Naive B cell (primary cell): ENCODE measurements around the gene CAMSAP1. TPM values are rescaled to one million over a fixed set of nuclear protein-coding genes. Genes with fewer than 3 reads are reported as not detected.

Source experiments
- ATAC-seq, 2 donors: fragments of 150-1000 bp; cut with Tn5 transposase; 2 replicates each; pipeline ENCODE4 v1.10.0; 2021; ENCODE audit warnings: low read depth in 2 of 2, mild to moderate bottlenecking in 2 of 2, moderate library complexity in 2 of 2
- DNase-seq: peaks from one replicate; pipeline ENCODE4 v3.0.0; 2022
- H3K27ac Mint-ChIP-seq, 6 donors: one replicate each; pipeline ENCODE4 v1.8.0; 2020 to 2022; ENCODE audit warnings: mild to moderate bottlenecking in 6 of 6, mixed read lengths in 6 of 6, moderate library complexity in 5 of 6, inconsistent platforms in 2 of 6
- H3K27me3 Mint-ChIP-seq, 3 donors: one replicate each; pipeline ENCODE4 v1.8.0; 2021 to 2022; ENCODE audit warnings: mixed read lengths in 3 of 3, mild to moderate bottlenecking in 1 of 3
- H3K36me3 Mint-ChIP-seq, 2 donors: one replicate each; pipeline ENCODE4 v1.8.0; 2020 to 2022; ENCODE audit warnings: mixed read lengths in 2 of 2, inconsistent platforms in 1 of 2, mild to moderate bottlenecking in 1 of 2
- H3K4me1 Mint-ChIP-seq, 3 donors: one replicate each; pipeline ENCODE4 v1.8.0; 2020 to 2022; ENCODE audit warnings: mixed read lengths in 3 of 3, inconsistent platforms in 1 of 3, mild to moderate bottlenecking in 1 of 3, moderate library complexity in 1 of 3
- H3K4me3 Mint-ChIP-seq, 8 donors: one replicate each; pipeline ENCODE4 v1.8.0; 2020 to 2022; ENCODE audit warnings: mild to moderate bottlenecking in 8 of 8, mixed read lengths in 8 of 8, moderate library complexity in 8 of 8, inconsistent platforms in 2 of 8
- H3K9me3 Mint-ChIP-seq, 7 donors: one replicate each; pipeline ENCODE4 v1.8.0; 2020 to 2022; ENCODE audit warnings: mixed read lengths in 7 of 7, mild to moderate bottlenecking in 5 of 7, inconsistent platforms in 2 of 7, moderate library complexity in 1 of 7
- polyA plus RNA-seq, 6 donors: library from polyadenylated mRNA; unstranded; fragments of 300-500 nt; fragmentation: Illumina TruSeq; gene quantifications; one replicate each; pipeline ENCODE4 v1.2.3, GENCODE V29; 2021; ENCODE audit warnings: low read depth in 6 of 6

The CAMSAP1 gene
- polyA plus RNA-seq, 6 donors from 2014 or later: 0.95 to 3.5 (median 2.0) TPM; not detected in 1

DNA sequence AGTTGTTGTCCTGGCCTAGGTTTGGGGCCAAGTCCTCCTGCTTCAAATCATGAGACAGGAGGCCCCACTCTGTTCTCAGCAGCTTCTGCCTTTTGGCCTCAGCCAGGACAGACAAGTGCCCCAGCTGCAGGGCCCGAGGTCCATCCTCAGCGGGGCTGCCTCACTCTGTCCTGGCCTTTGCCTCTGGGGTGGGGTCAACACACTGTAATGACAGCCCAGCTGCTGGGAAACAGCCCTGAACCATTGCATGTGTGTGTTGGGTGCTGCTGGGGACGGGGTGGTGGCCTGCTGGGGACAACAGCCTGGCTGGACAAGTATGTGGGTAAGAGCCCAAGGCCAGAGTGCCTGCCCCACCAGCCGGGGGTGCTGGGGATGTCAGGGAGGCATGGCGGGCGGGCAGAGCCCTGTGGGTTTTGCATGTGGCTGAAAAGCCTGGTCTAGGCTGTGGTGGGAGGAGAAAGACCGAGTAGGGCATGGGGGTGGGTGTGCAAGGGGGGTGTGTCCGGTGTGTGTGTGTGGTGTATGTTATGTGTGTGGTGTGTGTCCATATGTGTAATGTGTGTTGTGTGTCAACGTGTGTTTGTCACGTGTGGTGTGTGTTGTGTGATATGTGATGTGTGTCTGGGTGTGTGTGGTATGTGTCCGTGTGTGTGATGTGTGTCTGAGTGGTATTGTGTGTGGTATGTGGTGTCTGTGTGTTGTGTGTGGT lies 133.7 kb downstream of the CAMSAP1 start:
- H3K4me1 Mint-ChIP-seq: no peaks in the 10 kb centered on the region

DNA sequence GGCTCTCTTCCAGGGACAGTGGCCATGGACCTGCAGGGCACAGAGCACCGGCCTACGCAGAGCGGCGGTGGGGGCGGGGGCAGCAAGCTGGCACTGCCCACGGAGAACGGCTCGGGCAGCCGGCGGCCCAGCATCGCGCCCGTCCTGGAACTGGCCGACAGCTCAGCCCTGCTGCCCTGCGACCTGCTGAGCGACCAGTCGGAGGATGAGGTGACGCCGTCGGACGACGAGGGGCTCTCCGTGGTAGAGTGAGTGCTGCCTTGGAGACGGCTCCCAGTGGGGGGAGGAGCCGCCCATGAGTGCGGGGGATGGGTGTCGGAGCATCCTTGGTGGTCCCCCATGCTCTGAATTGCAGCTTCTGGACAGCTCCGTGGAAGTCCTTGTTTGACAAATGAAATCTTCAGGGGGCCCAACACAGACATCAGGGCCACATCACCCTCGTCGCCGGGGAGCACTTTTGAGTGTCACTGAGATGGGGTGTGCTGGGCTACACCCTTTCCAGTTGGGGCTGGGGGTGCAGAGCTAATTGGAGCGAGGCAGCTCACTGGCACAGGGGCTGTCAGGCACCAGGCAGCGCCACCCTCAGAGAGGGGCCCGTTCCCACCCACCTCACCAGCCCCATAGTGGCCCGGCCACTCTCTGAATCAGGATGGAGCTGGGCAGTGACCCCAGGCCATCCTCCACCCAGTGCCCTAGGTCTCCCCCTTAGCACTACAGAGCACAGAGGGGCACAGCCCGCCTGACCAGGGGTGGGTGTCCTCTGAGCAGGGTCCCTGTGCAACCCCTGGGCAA lies 134.4 kb downstream of the CAMSAP1 start:
- Mint-ChIP-seq H3K27ac (no peak overlapping the region), H3K9me3 (peaks cover 0 to 2% (median 0%) of the 10 kb centered on the region in 7 donors), H3K36me3 (no peaks in the 10 kb centered on the region), H3K27me3 (peaks cover 0 to 6% (median 0%) of the 10 kb centered on the region in 3 donors), H3K4me1 (no peaks in the 10 kb centered on the region), H3K4me3 (no peak overlapping the region)
- DNase-seq: no peak
- ATAC-seq: no peak

More for the DNA sequence above, 133.7 kb downstream of the CAMSAP1 start:
- Mint-ChIP-seq H3K27me3 (peaks cover 0 to 6% (median 0%) of the 10 kb centered on the region in 3 donors), H3K27ac (no peak overlapping the region), H3K4me3 (no peak overlapping the region), H3K9me3 (peaks cover 0 to 2% (median 0%) of the 10 kb centered on the region in 7 donors), H3K36me3 (no peaks in the 10 kb centered on the region)
- ATAC-seq: no peak
- DNase-seq: no peak

DNA sequence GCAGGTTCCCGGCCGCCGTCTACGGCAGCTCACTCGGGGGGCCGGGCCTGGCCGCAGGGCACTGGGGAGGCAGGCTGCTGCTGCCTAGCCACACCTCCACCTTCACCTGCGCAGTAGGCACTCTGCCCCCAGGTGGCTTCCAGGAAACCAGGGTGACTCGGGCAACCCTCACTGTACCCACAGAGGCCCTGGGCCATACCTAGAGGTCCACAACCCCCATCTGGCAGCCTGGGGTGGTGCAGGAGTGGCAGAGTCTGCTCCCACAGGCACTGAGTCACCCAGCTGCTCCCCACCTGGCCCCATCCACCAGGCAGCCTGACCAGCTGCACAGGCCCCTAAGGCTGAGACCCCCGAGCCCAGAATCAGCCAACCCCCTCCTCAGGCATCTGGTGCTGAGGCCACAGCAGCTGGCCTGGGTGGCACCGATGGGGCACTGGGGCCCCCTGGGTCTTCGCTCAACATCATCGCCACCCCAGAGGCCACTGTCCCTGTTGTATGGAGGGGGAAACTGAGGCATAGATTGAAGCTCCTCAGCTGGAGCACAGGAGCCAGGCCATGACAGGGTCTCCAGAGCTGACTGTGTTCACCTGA lies 135.2 kb downstream of the CAMSAP1 start:
- peaks cover 0 to 6% (median 0%) of the 10 kb centered on the region in 3 donors for H3K27me3 Mint-ChIP-seq
- DNase-seq: no peak
- H3K9me3 Mint-ChIP-seq: peaks cover 0 to 2% (median 0%) of the 10 kb centered on the region in 7 donors
- no peaks in the 10 kb centered on the region for H3K4me1 Mint-ChIP-seq
- ATAC-seq: no peak
- H3K4me3 Mint-ChIP-seq: peak overlapping the region in 1 of 8 donors; percentile 56
- H3K27ac Mint-ChIP-seq: no peak overlapping the region
- H3K36me3 Mint-ChIP-seq: no peaks in the 10 kb centered on the region

- Mint-ChIP-seq H3K27ac (no peak overlapping the region), H3K27me3 (peaks cover 0 to 6% (median 0%) of the 10 kb centered on the region in 3 donors), H3K9me3 (peaks cover 0 to 2% (median 1%) of the 10 kb centered on the region in 7 donors), H3K4me1 (no peaks in the 10 kb centered on the region), H3K36me3 (no peaks in the 10 kb centered on the region), H3K4me3 (no peak overlapping the region)
- DNase-seq (no peak), ATAC-seq (no peak)
Measured at GRCh38 chr9:135771401-135772051, 135.8 kb downstream of the CAMSAP1 start.

- Mint-ChIP-seq H3K4me3 (no peak overlapping the region), H3K27me3 (peaks cover 0 to 6% (median 0%) of the 10 kb centered on the region in 3 donors), H3K9me3 (peaks cover 0 to 10% (median 9%) of the 10 kb centered on the region in 7 donors), H3K4me1 (no peaks in the 10 kb centered on the region), H3K36me3 (no peaks in the 10 kb centered on the region), H3K27ac (no peak overlapping the region)
- DNase-seq (no peak), ATAC-seq (no peak)
Measured at GRCh38 chr9:135770771-135771170, 136.6 kb downstream of the CAMSAP1 start.

GRCh38 chr9:135770203-135770535 lies 137.2 kb downstream of the CAMSAP1 start:
- Mint-ChIP-seq H3K9me3 (peaks cover 0 to 12% (median 10%) of the 10 kb centered on the region in 7 donors), H3K27ac (no peak overlapping the region), H3K4me1 (no peaks in the 10 kb centered on the region), H3K36me3 (no peaks in the 10 kb centered on the region), H3K27me3 (peaks cover 0 to 6% (median 0%) of the 10 kb centered on the region in 3 donors), H3K4me3 (no peak overlapping the region)
- DNase-seq (no peak), ATAC-seq (no peak)

DNA sequence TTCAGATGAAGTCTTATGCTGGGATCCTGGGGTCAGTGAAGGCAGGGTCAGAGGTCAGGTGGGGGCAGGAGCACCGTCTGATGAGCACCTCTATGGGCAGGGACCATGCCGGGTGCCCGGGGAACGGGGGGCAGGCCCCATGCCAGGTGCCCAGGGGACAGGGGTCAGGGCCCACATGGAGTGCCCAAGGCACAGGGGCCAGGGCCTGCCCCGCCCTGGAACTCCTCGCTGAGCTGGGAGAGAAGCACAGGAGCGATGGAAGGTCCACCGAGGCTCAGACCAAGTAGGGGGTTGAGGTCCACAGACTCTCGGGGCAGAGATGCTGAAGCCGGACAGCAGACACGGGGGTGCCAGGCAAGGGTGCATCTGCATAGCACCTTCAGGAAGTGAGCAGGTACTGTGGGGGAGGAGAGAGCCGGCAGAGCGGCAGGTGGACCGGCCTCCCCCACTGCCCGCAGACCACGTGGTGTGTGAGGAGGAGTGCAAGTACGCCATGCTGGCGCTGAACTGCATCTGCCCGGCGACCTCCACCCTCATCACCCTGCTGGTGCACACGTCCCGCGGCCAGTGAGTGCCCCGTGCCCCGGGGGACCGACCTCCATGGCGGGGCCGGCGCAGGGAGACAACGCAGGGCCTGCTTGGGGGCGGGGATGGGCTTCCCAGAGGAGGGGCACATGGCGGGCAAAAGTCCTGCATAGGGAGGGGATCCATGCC lies 137.7 kb downstream of the CAMSAP1 start:
- ATAC-seq: no peak
- Mint-ChIP-seq H3K4me3 (no peak overlapping the region), H3K27ac (no peak overlapping the region), H3K27me3 (peaks cover 0 to 6% (median 0%) of the 10 kb centered on the region in 3 donors), H3K4me1 (no peaks in the 10 kb centered on the region), H3K9me3 (peaks cover 0 to 15% (median 10%) of the 10 kb centered on the region in 7 donors), H3K36me3 (no peaks in the 10 kb centered on the region)
- no peak for DNase-seq

GRCh38 chr9:135768516-135769218 lies 138.7 kb downstream of the CAMSAP1 start:
- no peak overlapping the region for H3K4me3 Mint-ChIP-seq
- H3K27ac Mint-ChIP-seq: no peak overlapping the region
- peaks cover 0 to 16% (median 10%) of the 10 kb centered on the region in 7 donors for H3K9me3 Mint-ChIP-seq
- DNase-seq (no peak), ATAC-seq (no peak)
- no peaks in the 10 kb centered on the region for H3K36me3 Mint-ChIP-seq
- H3K4me1 Mint-ChIP-seq: no peaks in the 10 kb centered on the region
- peaks cover 0 to 6% (median 0%) of the 10 kb centered on the region in 3 donors for H3K27me3 Mint-ChIP-seq

DNA sequence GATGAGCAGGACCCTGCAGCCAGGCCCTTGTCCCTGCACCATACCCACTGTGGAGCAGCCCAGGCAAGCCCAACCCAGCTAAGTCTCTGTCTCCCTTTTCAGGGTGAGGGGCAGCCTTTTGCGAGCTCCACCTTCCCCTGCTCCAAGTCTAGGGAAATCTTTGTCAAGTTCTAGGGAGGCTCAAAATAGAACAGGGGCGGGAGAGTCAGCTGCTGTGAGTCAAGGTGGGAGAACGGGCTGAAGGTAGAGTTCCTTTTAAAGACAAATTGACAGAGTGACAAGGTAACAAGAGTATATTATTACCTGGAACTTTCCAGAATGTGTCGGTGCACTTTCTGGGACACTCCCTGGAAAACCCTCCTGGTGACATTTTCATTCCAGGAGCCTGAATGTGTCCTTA lies 140.6 kb downstream of the CAMSAP1 start:
- no peaks in the 10 kb centered on the region for H3K36me3 Mint-ChIP-seq
- H3K4me1 Mint-ChIP-seq: no peaks in the 10 kb centered on the region
- ATAC-seq: no peak
- no peak overlapping the region for H3K27ac Mint-ChIP-seq
- no peak for DNase-seq
- H3K4me3 Mint-ChIP-seq: no peak overlapping the region
- H3K9me3 Mint-ChIP-seq: peaks cover 0 to 16% (median 10%) of the 10 kb centered on the region in 7 donors
- H3K27me3 Mint-ChIP-seq: peaks cover 0 to 6% (median 0%) of the 10 kb centered on the region in 3 donors

DNA sequence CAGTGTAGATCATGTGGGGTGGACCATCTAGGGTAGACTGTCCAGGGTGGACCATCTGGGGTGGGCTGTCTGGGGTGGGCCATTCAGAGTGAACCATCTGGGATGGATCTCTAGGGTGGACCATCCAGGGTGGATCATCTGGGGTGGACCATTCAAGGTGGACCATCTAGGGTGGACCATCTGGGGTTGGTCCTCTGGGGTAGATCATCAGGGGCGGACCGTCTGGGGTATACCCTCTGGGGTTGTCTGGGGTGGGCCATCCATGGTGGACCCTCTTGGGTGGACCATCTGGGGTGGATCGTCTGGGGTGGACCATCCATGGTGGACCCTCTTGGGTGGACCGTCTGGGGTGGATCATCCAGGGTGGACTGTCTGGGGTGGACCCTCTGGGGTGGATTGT lies 141.1 kb downstream of the CAMSAP1 start:
- H3K4me1 Mint-ChIP-seq: no peaks in the 10 kb centered on the region
- peaks cover 0 to 11% (median 0%) of the 10 kb centered on the region in 3 donors for H3K27me3 Mint-ChIP-seq
- ATAC-seq (no peak), DNase-seq (no peak)
- no peak overlapping the region for H3K27ac Mint-ChIP-seq
- peaks cover 0 to 16% (median 10%) of the 10 kb centered on the region in 7 donors for H3K9me3 Mint-ChIP-seq
- H3K36me3 Mint-ChIP-seq: no peaks in the 10 kb centered on the region
- H3K4me3 Mint-ChIP-seq: no peak overlapping the region

DNA sequence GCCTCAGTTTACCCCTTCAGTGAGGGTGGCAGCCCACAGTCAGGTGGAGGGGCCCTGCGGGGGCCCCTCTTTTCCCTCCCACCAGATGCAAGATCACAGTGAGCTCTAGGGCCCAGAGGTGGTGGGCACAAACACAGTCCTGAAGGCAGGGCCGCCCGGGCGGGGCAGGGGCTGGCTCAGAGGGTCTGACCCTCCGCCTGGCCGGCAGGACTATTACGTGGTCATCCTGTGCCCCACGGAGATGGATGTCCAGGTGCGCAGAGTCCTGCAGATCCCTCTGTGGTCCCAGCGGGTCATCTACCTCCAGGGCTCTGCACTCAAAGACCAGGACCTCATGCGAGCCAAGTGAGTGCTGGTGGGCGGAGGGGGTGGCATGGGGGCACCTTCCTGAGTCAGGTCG lies 141.9 kb downstream of the CAMSAP1 start:
- DNase-seq (no peak), ATAC-seq (no peak)
- Mint-ChIP-seq H3K27me3 (peaks cover 0 to 15% (median 0%) of the 10 kb centered on the region in 3 donors), H3K9me3 (peaks cover 0 to 16% (median 10%) of the 10 kb centered on the region in 7 donors), H3K27ac (no peak overlapping the region), H3K4me3 (no peak overlapping the region), H3K4me1 (no peaks in the 10 kb centered on the region), H3K36me3 (no peaks in the 10 kb centered on the region)

DNA sequence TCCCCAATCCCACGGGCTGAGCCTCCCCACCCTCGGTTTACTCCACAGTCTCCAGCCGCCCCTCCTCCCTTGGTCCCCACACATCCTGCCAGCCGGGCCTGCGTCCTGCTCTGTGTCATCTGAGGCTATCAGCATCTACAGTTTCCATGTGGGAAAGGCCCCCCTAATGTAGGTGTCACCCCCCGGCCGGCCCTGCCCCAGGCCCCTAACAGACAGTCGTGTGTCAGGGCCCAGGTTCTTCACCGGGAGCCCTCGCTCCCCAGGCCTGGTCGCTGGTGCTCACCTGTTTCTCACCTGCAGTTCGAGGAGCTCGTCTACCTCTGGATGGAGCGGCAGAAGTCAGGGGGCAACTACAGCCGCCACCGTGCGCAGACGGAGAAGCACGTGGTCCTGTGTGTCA lies 142.6 kb downstream of the CAMSAP1 start:
- DNase-seq: no peak
- H3K9me3 Mint-ChIP-seq: peaks cover 0 to 16% (median 10%) of the 10 kb centered on the region in 7 donors
- H3K4me1 Mint-ChIP-seq: no peaks in the 10 kb centered on the region
- H3K27me3 Mint-ChIP-seq: peaks cover 0 to 15% (median 0%) of the 10 kb centered on the region in 3 donors
- no peak overlapping the region for H3K27ac Mint-ChIP-seq
- no peaks in the 10 kb centered on the region for H3K36me3 Mint-ChIP-seq
- no peak for ATAC-seq
- no peak overlapping the region for H3K4me3 Mint-ChIP-seq
